ENCODE measurements around the gene HIPK1. TPM values are rescaled to one million over a fixed set of nuclear protein-coding genes. Genes with fewer than 3 reads are reported as not detected.
"Not testable (repeated sequence)": the region's sequence is repeated elsewhere in the genome, so short reads cannot be mapped to it uniquely, and the experiment has no call there.

HIPK1 gene
- total RNA-seq, 1 experiment from 2014 or later = 34.9 TPM

DNA sequence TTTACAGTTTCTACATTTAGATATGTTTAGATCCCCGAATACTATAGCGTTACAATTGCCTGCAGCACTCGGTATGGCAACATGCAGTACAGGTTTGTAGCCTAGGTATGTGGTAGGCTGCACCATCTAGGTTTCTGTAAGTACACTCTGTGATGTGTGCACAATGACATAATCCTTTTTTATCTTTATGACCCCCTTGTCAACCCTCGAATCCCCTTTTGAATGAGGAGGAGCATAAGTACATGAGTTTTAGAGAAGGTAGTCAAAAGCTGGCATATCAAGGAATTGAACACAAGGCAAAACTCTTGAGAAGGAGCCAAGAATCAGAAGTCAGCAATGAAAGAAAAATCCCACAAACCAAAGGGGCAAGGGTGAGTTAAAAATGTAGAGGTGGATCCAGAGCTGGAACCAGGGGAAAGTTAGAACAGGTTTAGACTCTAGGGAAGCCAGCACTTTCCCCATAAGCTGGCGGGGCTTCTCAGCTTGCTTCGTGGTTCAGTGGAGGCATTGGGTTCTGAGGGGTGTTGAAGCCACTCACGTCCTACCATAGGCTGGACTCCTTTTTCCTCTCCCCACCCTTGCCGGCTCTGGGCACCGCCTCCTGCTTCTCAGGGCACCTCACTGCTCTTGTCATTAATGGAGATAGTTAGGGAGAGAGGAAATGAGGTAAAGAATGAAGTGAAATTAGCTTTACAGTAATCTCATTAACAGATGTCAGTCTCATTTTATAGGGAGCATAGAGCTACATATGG is 81.5 kb downstream of the HIPK1 start:
- no peak for DNase-seq (ENCODE audit: low read depth)

- no peak for DNase-seq (ENCODE audit: low read depth)
These were observed 82.7 kb downstream of the HIPK1 start for GRCh38 chr1:114011796-114012195.

- peak; percentile 29 for DNase-seq (ENCODE audit: low read depth)
These were observed 86.0 kb downstream of the HIPK1 start for GRCh38 chr1:114015075-114015474.

- DNase-seq (ENCODE audit: low read depth) = not testable (repeated sequence)
These were observed 90.6 kb downstream of the HIPK1 start for GRCh38 chr1:114019724-114020123.

- no peak for DNase-seq (ENCODE audit: low read depth)
These were observed 92.6 kb downstream of the HIPK1 start for GRCh38 chr1:114021665-114022099.

DNA sequence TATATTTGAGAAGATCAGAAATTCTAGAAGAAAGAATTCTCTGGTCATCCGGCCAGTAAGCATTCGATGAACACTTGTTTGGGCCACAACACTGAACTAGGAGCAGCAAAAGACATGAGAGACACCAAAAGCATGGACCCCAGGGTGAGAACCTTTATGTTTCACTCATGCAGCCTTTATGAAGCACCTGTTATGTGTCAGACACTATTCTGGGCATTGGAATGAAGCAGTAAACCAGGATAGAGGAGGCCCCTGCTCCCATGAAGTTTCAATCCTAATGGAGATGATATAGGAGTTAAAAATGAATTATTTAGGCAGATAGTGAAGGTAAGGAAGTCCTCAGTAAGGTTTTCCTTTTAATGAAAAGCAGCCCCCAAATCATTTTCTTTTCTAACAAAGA is 93.8 kb downstream of the HIPK1 start:
- no peak for DNase-seq (ENCODE audit: low read depth)

GRCh38 chr1:114023377-114023776 is 94.3 kb downstream of the HIPK1 start:
- DNase-seq (ENCODE audit: low read depth) = no peak

DNA sequence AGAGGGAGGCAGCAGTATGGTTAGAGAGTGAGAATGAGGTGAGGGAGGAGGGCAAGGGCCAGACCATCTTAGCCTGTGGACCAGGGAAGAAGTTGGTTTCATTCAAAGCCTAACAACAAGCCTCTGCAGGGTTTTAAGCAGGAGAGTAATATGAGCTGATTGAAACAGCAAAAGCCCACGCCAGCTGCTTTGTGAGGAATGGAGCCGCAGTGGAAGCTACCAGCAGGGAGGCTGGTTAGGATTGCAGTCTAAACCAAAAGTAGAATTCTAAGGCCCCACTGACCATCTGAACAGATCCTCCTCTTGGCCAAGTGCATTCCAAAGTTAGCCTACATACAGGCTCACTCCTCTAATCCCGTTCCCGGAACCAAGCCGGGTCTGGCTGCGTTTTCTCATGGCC is 94.9 kb downstream of the HIPK1 start:
- DNase-seq (ENCODE audit: low read depth) = no peak

GRCh38 chr1:114025609-114026401 is 96.7 kb downstream of the HIPK1 start:
- DNase-seq (ENCODE audit: low read depth) = peak; percentile 13

- no peak for DNase-seq (ENCODE audit: low read depth)
These were observed 97.7 kb downstream of the HIPK1 start for GRCh38 chr1:114026797-114027196.

Other genes starting within 250 kb of the HIPK1 start
- gene PHTF1, start 169.8 kb upstream of the HIPK1 start, total RNA-seq (2014; rRNA removed; shearing (Covaris generic)) = 72.3 and 77.3 TPM in 2 replicates
- 7.5 and 12.4 TPM in 2 replicates for gene RSBN1, start 116.8 kb upstream of the HIPK1 start, total RNA-seq (2014; rRNA removed; shearing (Covaris generic))
- 1.7 and 1.9 TPM in 2 replicates for gene PTPN22, start 57.6 kb upstream of the HIPK1 start, total RNA-seq (2014; rRNA removed; shearing (Covaris generic))
- gene BCL2L15, start 41.7 kb upstream of the HIPK1 start, total RNA-seq (2014; rRNA removed; shearing (Covaris generic)) = not detected in 2 replicates
- gene AP4B1, start 24.5 kb upstream of the HIPK1 start, total RNA-seq (2014; rRNA removed; shearing (Covaris generic)) = 17.9 and 18.9 TPM in 2 replicates
- gene DCLRE1B, start 24.0 kb upstream of the HIPK1 start, total RNA-seq (2014; rRNA removed; shearing (Covaris generic)) = 16.9 and 19.2 TPM in 2 replicates
- gene OLFML3, start 50.1 kb downstream of the HIPK1 start, total RNA-seq (2014; rRNA removed; shearing (Covaris generic)) = 2.2 and 5.2 TPM in 2 replicates
- gene SYT6, start 224.5 kb downstream of the HIPK1 start, total RNA-seq (2014; rRNA removed; shearing (Covaris generic)) = not detected in 2 replicates

Measured in M059J (cell line).